HepG2 (cell line): ENCODE measurements around the gene UCN. TPM values are rescaled to one million over a fixed set of nuclear protein-coding genes. Genes with fewer than 3 reads are reported as not detected.

Source experiments
- ARID2 ChIP-seq: sonication (generic); formaldehyde crosslinking; IDR thresholded peaks from 2 replicates; pipeline ENCODE4 v1.8.1; 2022; ENCODE audit warnings: mild to moderate bottlenecking, missing genetic modification reagents, borderline replicate concordance
- ATM ChIP-seq: fragments of 450-650 bp; IDR thresholded peaks from 2 replicates; pipeline ENCODE4 v1.7.1; 2017; ENCODE audit warnings: mild to moderate bottlenecking, borderline replicate concordance
- DNMT3B ChIP-seq: conservative IDR thresholded peaks from 2 replicates; pipeline ENCODE4 v1.6.1; 2016; ENCODE audit warnings: missing biosample characterization, control low read depth
- FOXA1 ChIP-seq, 2 experiments: fragments of 450-650 bp in 1 of 2; sonication (generic) in 1 of 2; formaldehyde crosslinking in 1 of 2; IDR thresholded peaks; 2 replicates each; pipeline versions ENCODE4 v1.4.0 to v1.6.1; 2016 to 2020; ENCODE audit warnings: missing genetic modification reagents in 1 of 2
- HDAC1 ChIP-seq: sonication (generic); formaldehyde crosslinking; IDR thresholded peaks from 2 replicates; pipeline ENCODE4 v1.5.1; 2020; ENCODE audit warnings: mild to moderate bottlenecking, missing genetic modification reagents
- NCOA1 ChIP-seq: sonication (generic); formaldehyde crosslinking; IDR thresholded peaks from 2 replicates; pipeline ENCODE4 v1.9.0; 2021; ENCODE audit warnings: missing genetic modification reagents
- NCOA5 ChIP-seq: sonication (generic); formaldehyde crosslinking; IDR thresholded peaks from 2 replicates; pipeline ENCODE4 v1.4.0; 2020; ENCODE audit warnings: missing genetic modification reagents
- RAD21 ChIP-seq: fragments of 450-650 bp; formaldehyde crosslinking; IDR thresholded peaks from 2 replicates; pipeline ENCODE4 v1.5.0; 2020; ENCODE audit warnings: mild to moderate bottlenecking
- SIN3B ChIP-seq: fragments of 150-350 bp; IDR thresholded peaks from 2 replicates; pipeline ENCODE4 v1.6.1; 2014; ENCODE audit warnings: low read length
- XRCC5 ChIP-seq: fragments of 200-400 bp; formaldehyde crosslinking; optimal IDR thresholded peaks from 2 replicates; pipeline ENCODE3; 2017; ENCODE audit warnings: mild to moderate bottlenecking, low read length
- ZNF33B ChIP-seq: sonication (generic); formaldehyde crosslinking; IDR thresholded peaks from 2 replicates; pipeline ENCODE4 v1.5.1; 2020; ENCODE audit warnings: mild to moderate bottlenecking, missing genetic modification reagents
- ZNF382 ChIP-seq: sonication (generic); formaldehyde crosslinking; IDR thresholded peaks from 2 replicates; pipeline ENCODE4 v1.5.0; 2020; ENCODE audit warnings: missing genetic modification reagents, mild to moderate bottlenecking, borderline replicate concordance
- ZNF563 ChIP-seq: sonication (generic); formaldehyde crosslinking; IDR thresholded peaks from 2 replicates; pipeline ENCODE4 v1.8.0; 2022; ENCODE audit warnings: mild to moderate bottlenecking, moderate library complexity, missing genetic modification reagents
- ZNF605 ChIP-seq: sonication (generic); formaldehyde crosslinking; IDR thresholded peaks from 2 replicates; pipeline ENCODE4 v1.8.0; 2022; ENCODE audit warnings: mild to moderate bottlenecking, missing genetic modification reagents
- ZNF749 ChIP-seq: sonication (generic); formaldehyde crosslinking; IDR thresholded peaks from 2 replicates; pipeline ENCODE4 v1.8.0; 2022; ENCODE audit warnings: mild to moderate bottlenecking, missing genetic modification reagents, moderate library complexity, borderline replicate concordance
- ZNF766 ChIP-seq: sonication (generic); formaldehyde crosslinking; IDR thresholded peaks from 2 replicates; pipeline ENCODE4 v1.5.0; 2020; ENCODE audit warnings: missing genetic modification reagents, borderline replicate concordance
- ZSCAN21 ChIP-seq: sonication (generic); formaldehyde crosslinking; IDR thresholded peaks from 2 replicates; pipeline ENCODE4 v1.8.0; 2022; ENCODE audit warnings: mild to moderate bottlenecking, missing genetic modification reagents, moderate library complexity, borderline replicate concordance
- polyA plus RNA-seq, 8 experiments: library from polyadenylated mRNA; depleted of rRNA in 3 of 8; stranded (reverse) in 7 of 8; unstranded in 1 of 8; fragments of >200 nt; fragmentation: Illumina TruSeq in 4 of 8; extraction: Trizol in 4 of 8; gene quantifications; 2 replicates each; pipeline versions ENCODE4 v1.2.1 to v1.2.3, GENCODE V29; 2011 to 2016; ENCODE audit warnings: low read depth in 4 of 8, missing spikeins in 1 of 8, mixed read lengths in 1 of 8; ENCODE audit not compliant: insufficient read depth in 1 of 8
- total RNA-seq, 5 experiments: library from RNA; depleted of rRNA; stranded (reverse); fragments of >200 nt; fragmentation: Illumina TruSeq; extraction: Trizol; gene quantifications; 2 replicates each; pipeline ENCODE4 v1.2.3, GENCODE V29; 2016; ENCODE audit warnings: low read depth in 1 of 5
- TF ChIP-seq, protein P1 (sequence below): IDR thresholded peaks from 2 replicates; pipeline ENCODE4 v1.6.1; 2016; ENCODE audit warnings: low read depth, borderline replicate concordance
- TF ChIP-seq, protein P2 (sequence below): sonication (generic); formaldehyde crosslinking; IDR thresholded peaks from 2 replicates; pipeline ENCODE4 v1.9.0; 2022; ENCODE audit warnings: missing genetic modification reagents, mild to moderate bottlenecking, borderline replicate concordance
- TF ChIP-seq, protein P3 (sequence below): sonication (generic); formaldehyde crosslinking; IDR thresholded peaks from 2 replicates; pipeline ENCODE4 v1.4.0; 2020; ENCODE audit warnings: missing genetic modification reagents, borderline replicate concordance

Gene UCN
- total and polyA plus RNA-seq, 2 of the 13 experiments (the other 11 are each of a cell fraction or from before 2014, with no cell fraction given), result 1.2 to 2.3 TPM

GRCh38 chr2:27356382-27357181 is 48.3 kb upstream of the UCN start, which contains the start of gene GTF3C2 (continued):
- TF ChIP-seq NCOA1 (CRISPR knock-in tag), result no peak; the same call in none of the 2 replicates
- peak; percentile 93 for TF ChIP-seq ZNF749 (CRISPR knock-in tag)
- TF ChIP-seq NCOA5 (CRISPR knock-in tag), result no peak
- TF ChIP-seq XRCC5, result peak; percentile 62
- TF ChIP-seq ZSCAN21, result peak; percentile 89
- TF ChIP-seq ZNF605 (CRISPR knock-in tag), result peak; percentile 37; the same call in 1 of the 2 replicates
- TF ChIP-seq ZNF766, result peak; percentile 80; the same call in 1 of the 2 replicates
- TF ChIP-seq ARID2, result peak; percentile 75; the same call in 1 of the 2 replicates
- TF ChIP-seq, protein P1, sequence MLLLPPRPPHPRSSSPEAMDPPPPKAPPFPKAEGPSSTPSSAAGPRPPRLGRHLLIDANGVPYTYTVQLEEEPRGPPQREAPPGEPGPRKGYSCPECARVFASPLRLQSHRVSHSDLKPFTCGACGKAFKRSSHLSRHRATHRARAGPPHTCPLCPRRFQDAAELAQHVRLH (CRISPR knock-in tag), result peak; percentile 76; the same call in 1 of the 2 replicates
- peak; percentile 88 for TF ChIP-seq SIN3B
- no peak for TF ChIP-seq ATM
- peak; percentile 24; the same call in 1 of the 2 replicates for TF ChIP-seq FOXA1 (IDR thresholded peaks at IDR 0.05)
- TF ChIP-seq FOXA1 (CRISPR knock-in tag; IDR thresholded peaks at IDR 0.05), result peak; percentile 95
- peak; percentile 86 for TF ChIP-seq HDAC1 (CRISPR knock-in tag)
- peak; percentile 95 for TF ChIP-seq DNMT3B
- TF ChIP-seq ZNF382 (CRISPR knock-in tag), result no peak
- TF ChIP-seq ZNF563 (CRISPR knock-in tag), result peak; percentile 87; the same call in 1 of the 2 replicates
- peak; percentile 45; the same call in 1 of the 2 replicates for TF ChIP-seq RAD21 (CRISPR knock-in tag)
- TF ChIP-seq, protein P2, sequence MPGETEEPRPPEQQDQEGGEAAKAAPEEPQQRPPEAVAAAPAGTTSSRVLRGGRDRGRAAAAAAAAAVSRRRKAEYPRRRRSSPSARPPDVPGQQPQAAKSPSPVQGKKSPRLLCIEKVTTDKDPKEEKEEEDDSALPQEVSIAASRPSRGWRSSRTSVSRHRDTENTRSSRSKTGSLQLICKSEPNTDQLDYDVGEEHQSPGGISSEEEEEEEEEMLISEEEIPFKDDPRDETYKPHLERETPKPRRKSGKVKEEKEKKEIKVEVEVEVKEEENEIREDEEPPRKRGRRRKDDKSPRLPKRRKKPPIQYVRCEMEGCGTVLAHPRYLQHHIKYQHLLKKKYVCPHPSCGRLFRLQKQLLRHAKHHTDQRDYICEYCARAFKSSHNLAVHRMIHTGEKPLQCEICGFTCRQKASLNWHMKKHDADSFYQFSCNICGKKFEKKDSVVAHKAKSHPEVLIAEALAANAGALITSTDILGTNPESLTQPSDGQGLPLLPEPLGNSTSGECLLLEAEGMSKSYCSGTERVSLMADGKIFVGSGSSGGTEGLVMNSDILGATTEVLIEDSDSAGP, result peak; percentile 85
- no peak; the same call in 1 of the 2 replicates for TF ChIP-seq ZNF33B
- TF ChIP-seq, protein P3, sequence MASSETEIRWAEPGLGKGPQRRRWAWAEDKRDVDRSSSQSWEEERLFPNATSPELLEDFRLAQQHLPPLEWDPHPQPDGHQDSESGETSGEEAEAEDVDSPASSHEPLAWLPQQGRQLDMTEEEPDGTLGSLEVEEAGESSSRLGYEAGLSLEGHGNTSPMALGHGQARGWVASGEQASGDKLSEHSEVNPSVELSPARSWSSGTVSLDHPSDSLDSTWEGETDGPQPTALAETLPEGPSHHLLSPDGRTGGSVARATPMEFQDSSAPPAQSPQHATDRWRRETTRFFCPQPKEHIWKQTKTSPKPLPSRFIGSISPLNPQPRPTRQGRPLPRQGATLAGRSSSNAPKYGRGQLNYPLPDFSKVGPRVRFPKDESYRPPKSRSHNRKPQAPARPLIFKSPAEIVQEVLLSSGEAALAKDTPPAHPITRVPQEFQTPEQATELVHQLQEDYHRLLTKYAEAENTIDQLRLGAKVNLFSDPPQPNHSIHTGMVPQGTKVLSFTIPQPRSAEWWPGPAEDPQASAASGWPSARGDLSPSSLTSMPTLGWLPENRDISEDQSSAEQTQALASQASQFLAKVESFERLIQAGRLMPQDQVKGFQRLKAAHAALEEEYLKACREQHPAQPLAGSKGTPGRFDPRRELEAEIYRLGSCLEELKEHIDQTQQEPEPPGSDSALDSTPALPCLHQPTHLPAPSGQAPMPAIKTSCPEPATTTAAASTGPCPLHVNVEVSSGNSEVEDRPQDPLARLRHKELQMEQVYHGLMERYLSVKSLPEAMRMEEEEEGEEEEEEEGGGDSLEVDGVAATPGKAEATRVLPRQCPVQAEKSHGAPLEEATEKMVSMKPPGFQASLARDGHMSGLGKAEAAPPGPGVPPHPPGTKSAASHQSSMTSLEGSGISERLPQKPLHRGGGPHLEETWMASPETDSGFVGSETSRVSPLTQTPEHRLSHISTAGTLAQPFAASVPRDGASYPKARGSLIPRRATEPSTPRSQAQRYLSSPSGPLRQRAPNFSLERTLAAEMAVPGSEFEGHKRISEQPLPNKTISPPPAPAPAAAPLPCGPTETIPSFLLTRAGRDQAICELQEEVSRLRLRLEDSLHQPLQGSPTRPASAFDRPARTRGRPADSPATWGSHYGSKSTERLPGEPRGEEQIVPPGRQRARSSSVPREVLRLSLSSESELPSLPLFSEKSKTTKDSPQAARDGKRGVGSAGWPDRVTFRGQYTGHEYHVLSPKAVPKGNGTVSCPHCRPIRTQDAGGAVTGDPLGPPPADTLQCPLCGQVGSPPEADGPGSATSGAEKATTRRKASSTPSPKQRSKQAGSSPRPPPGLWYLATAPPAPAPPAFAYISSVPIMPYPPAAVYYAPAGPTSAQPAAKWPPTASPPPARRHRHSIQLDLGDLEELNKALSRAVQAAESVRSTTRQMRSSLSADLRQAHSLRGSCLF (CRISPR knock-in tag), result no peak
